HepG2 (cell line): ENCODE measurements around the gene MTR. TPM values are rescaled to one million over a fixed set of nuclear protein-coding genes. Genes with fewer than 3 reads are reported as not detected.

Experiments
- BRCA1 ChIP-seq: sonication (generic); formaldehyde crosslinking; IDR thresholded peaks from 2 replicates; pipeline ENCODE4 v1.4.0; 2020; ENCODE audit warnings: missing genetic modification reagents
- ERF ChIP-seq: IDR thresholded peaks from 2 replicates; pipeline ENCODE4 v1.6.1; 2018; ENCODE audit warnings: missing biosample characterization, missing genetic modification reagents
- GZF1 ChIP-seq: sonication (generic); formaldehyde crosslinking; IDR thresholded peaks from 2 replicates; pipeline ENCODE4 v1.5.1; 2020; ENCODE audit warnings: mild to moderate bottlenecking, missing genetic modification reagents
- HOXA7 ChIP-seq: sonication (generic); formaldehyde crosslinking; IDR thresholded peaks from 2 replicates; pipeline ENCODE4 v1.8.1; 2022; ENCODE audit warnings: mild to moderate bottlenecking, missing genetic modification reagents, moderate library complexity
- IKZF4 ChIP-seq: sonication (generic); formaldehyde crosslinking; IDR thresholded peaks from 2 replicates; pipeline ENCODE4 v1.5.1; 2020; ENCODE audit warnings: borderline replicate concordance, mild to moderate bottlenecking, low read depth, missing genetic modification reagents; ENCODE audit errors: not compliant biosample characterization
- KLF16 ChIP-seq, 2 experiments: sonication (generic) in 1 of 2; formaldehyde crosslinking in 1 of 2; IDR thresholded peaks; 2 replicates each; pipeline versions ENCODE4 v1.6.1 to v1.8.0; 2016 to 2023; ENCODE audit warnings: missing genetic modification reagents in 2 of 2, missing compliant biosample characterization in 1 of 2
- POLR2G ChIP-seq: fragments of 200-400 bp; formaldehyde crosslinking; IDR thresholded peaks from 2 replicates; pipeline ENCODE4 v1.6.1; 2018; ENCODE audit warnings: mild to moderate bottlenecking, low read depth, low read length, moderate library complexity
- SMC3 ChIP-seq: IDR thresholded peaks from 2 replicates; pipeline ENCODE4 v1.6.1; 2011; ENCODE audit warnings: low read length, improper control_type of control experiment
- SNAPC2 ChIP-seq: sonication (generic); formaldehyde crosslinking; IDR thresholded peaks from 2 replicates; pipeline ENCODE4 v1.8.1; 2022; ENCODE audit warnings: mild to moderate bottlenecking, missing genetic modification reagents
- SNAPC4 ChIP-seq: sonication (generic); formaldehyde crosslinking; IDR thresholded peaks from 2 replicates; pipeline ENCODE4 v1.4.0; 2020; ENCODE audit warnings: mild to moderate bottlenecking, missing genetic modification reagents
- SOX6 ChIP-seq, 2 experiments: fragments of 450-650 bp in 1 of 2; sonication (generic) in 1 of 2; formaldehyde crosslinking in 1 of 2; IDR thresholded peaks; 2 replicates each; pipeline versions ENCODE4 v1.4.0 to v1.6.1; 2017 to 2020; ENCODE audit warnings: antibody characterized with exemption in 1 of 2, mild to moderate bottlenecking in 1 of 2, missing genetic modification reagents in 1 of 2
- ZNF552 ChIP-seq: sonication (generic); formaldehyde crosslinking; IDR thresholded peaks from 2 replicates; pipeline ENCODE4 v1.9.0; 2022; ENCODE audit warnings: missing genetic modification reagents, mild to moderate bottlenecking, borderline replicate concordance
- ZNF569 ChIP-seq: sonication (generic); formaldehyde crosslinking; IDR thresholded peaks from 2 replicates; pipeline ENCODE4 v1.5.0; 2020; ENCODE audit warnings: mild to moderate bottlenecking, missing genetic modification reagents, moderate library complexity, borderline replicate concordance
- ZSCAN12 ChIP-seq: sonication (generic); formaldehyde crosslinking; IDR thresholded peaks from 2 replicates; pipeline ENCODE4 v1.9.0; 2021; ENCODE audit warnings: mild to moderate bottlenecking, missing genetic modification reagents
- polyA plus RNA-seq, 8 experiments: library from polyadenylated mRNA; depleted of rRNA in 3 of 8; stranded (reverse) in 7 of 8; unstranded in 1 of 8; fragments of >200 nt; fragmentation: Illumina TruSeq in 4 of 8; extraction: Trizol in 4 of 8; gene quantifications; 2 replicates each; pipeline versions ENCODE4 v1.2.1 to v1.2.3, GENCODE V29; 2011 to 2016; ENCODE audit warnings: low read depth in 4 of 8, missing spikeins in 1 of 8, mixed read lengths in 1 of 8; ENCODE audit not compliant: insufficient read depth in 1 of 8
- total RNA-seq, 5 experiments: library from RNA; depleted of rRNA; stranded (reverse); fragments of >200 nt; fragmentation: Illumina TruSeq; extraction: Trizol; gene quantifications; 2 replicates each; pipeline ENCODE4 v1.2.3, GENCODE V29; 2016; ENCODE audit warnings: low read depth in 1 of 5
- TF ChIP-seq, protein P1 (sequence below): sonication (generic); formaldehyde crosslinking; IDR thresholded peaks from 2 replicates; pipeline ENCODE4 v1.4.0; 2020; ENCODE audit warnings: missing genetic modification reagents, mild to moderate bottlenecking, borderline replicate concordance
- TF ChIP-seq, protein P2 (sequence below): sonication (generic); formaldehyde crosslinking; IDR thresholded peaks from 2 replicates; pipeline ENCODE4 v1.4.0; 2020; ENCODE audit warnings: missing genetic modification reagents, mild to moderate bottlenecking, borderline replicate concordance
- TF ChIP-seq, protein P3 (sequence below): sonication (generic); formaldehyde crosslinking; IDR thresholded peaks from 2 replicates; pipeline ENCODE4 v1.4.0; 2020; ENCODE audit warnings: missing genetic modification reagents

Gene MTR
- total and polyA plus RNA-seq, 2 of the 13 experiments (the other 11 are each of a cell fraction or from before 2014, with no cell fraction given), result 16.3 to 36.1 TPM

- TF ChIP-seq SNAPC4 (CRISPR knock-in tag) (peak; percentile 92; the same call in 1 of the 2 replicates), IKZF4 (CRISPR knock-in tag) (no peak), BRCA1 (CRISPR knock-in tag) (peak; percentile 66; the same call in 1 of the 2 replicates), SOX6 (IDR thresholded peaks at IDR 0.05) (no peak), SOX6 (CRISPR knock-in tag; IDR thresholded peaks at IDR 0.05) (peak; percentile 23; the same call in 1 of the 2 replicates), KLF16 (CRISPR knock-in tag; IDR thresholded peaks at IDR 0.05) (peak in 1 of 2 experiments; percentile 63; a peak in 1 of 4 replicates), SNAPC2 (CRISPR knock-in tag) (peak; percentile 93), ZSCAN12 (CRISPR knock-in tag) (0 out of 2 replicates have a peak, but pooled peaks have one; percentile 89), POLR2G (peak; percentile 89), GZF1 (CRISPR knock-in tag) (peak; percentile 55; the same call in 1 of the 2 replicates), ZNF552 (CRISPR knock-in tag) (peak; percentile 89), ZNF569 (CRISPR knock-in tag) (0 out of 2 replicates have a peak, but pooled peaks have one; percentile 76), HOXA7 (CRISPR knock-in tag) (no peak), ERF (CRISPR knock-in tag) (peak; percentile 38; the same call in 1 of the 2 replicates), SMC3 (no peak)
- TF ChIP-seq, protein P1, sequence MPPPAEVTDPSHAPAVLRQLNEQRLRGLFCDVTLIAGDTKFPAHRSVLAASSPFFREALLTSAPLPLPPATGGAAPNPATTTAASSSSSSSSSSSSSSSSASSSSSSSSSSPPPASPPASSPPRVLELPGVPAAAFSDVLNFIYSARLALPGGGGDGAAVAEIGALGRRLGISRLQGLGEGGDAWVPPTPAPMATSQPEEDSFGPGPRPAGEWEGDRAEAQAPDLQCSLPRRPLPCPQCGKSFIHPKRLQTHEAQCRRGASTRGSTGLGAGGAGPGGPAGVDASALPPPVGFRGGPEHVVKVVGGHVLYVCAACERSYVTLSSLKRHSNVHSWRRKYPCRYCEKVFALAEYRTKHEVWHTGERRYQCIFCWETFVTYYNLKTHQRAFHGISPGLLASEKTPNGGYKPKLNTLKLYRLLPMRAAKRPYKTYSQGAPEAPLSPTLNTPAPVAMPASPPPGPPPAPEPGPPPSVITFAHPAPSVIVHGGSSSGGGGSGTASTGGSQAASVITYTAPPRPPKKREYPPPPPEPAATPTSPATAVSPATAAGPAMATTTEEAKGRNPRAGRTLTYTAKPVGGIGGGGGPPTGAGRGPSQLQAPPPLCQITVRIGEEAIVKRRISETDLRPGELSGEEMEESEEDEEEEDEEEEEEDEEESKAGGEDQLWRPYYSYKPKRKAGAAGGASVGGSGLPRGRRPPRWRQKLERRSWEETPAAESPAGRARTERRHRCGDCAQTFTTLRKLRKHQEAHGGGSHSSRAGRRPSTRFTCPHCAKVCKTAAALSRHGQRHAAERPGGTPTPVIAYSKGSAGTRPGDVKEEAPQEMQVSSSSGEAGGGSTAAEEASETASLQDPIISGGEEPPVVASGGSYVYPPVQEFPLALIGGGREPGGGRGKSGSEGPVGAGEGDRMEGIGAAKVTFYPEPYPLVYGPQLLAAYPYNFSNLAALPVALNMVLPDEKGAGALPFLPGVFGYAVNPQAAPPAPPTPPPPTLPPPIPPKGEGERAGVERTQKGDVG (CRISPR knock-in tag), result peak; percentile 88; the same call in 1 of the 2 replicates
- TF ChIP-seq, protein P2, sequence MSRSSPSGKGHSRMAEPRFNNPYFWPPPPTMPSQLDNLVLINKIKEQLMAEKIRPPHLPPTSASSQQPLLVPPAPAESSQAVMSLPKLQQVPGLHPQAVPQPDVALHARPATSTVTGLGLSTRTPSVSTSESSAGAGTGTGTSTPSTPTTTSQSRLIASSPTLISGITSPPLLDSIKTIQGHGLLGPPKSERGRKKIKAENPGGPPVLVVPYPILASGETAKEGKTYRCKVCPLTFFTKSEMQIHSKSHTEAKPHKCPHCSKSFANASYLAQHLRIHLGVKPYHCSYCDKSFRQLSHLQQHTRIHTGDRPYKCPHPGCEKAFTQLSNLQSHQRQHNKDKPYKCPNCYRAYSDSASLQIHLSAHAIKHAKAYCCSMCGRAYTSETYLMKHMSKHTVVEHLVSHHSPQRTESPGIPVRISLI (CRISPR knock-in tag), result no peak
- TF ChIP-seq, protein P3, sequence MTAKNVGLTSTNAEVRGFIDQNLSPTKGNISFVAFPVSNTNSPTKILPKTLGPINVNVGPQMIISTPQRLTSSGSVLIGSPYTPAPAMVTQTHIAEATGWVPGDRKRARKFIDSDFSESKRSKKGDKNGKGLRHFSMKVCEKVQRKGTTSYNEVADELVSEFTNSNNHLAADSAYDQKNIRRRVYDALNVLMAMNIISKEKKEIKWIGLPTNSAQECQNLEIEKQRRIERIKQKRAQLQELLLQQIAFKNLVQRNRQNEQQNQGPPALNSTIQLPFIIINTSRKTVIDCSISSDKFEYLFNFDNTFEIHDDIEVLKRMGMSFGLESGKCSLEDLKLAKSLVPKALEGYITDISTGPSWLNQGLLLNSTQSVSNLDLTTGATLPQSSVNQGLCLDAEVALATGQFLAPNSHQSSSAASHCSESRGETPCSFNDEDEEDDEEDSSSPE (CRISPR knock-in tag), result peak; percentile 88
Observed at GRCh38 chr1:236795035-236795756, at the start of gene MTR (continued).
